AG04449 (cell line): Measurements from ENCODE around the gene PLXNA4.

Experiments
- CTCF ChIA-PET: fragments of 350-600 bp; formaldehyde crosslinking; extraction: SDS; loops from one replicate; lab custom pipeline; 2021; ENCODE audit warnings: antibody characterized with exemption; lab: Yijun Ruan, JAX
- POLR2A ChIA-PET: fragments of 400-600, 350-600 bp; formaldehyde crosslinking; extraction: SDS; loops from one replicate; lab custom pipeline; 2020; ENCODE audit warnings: antibody characterized with exemption, inconsistent platforms; lab: Yijun Ruan, JAX
- DNase-seq: peaks from one replicate; pipeline ENCODE4 v3.0.0-alpha.2; 2010; ENCODE audit warnings: low read depth, low spot score
- H3K4me3 ChIP-seq: 2 replicates; pipeline ENCODE4 v1.5.1; 2011; ENCODE audit warnings: low read depth, mild to moderate bottlenecking, control low read depth, low read length
- TF ChIP-seq, protein P1 (sequence below): IDR thresholded peaks from one replicate; pipeline ENCODE4 v1.5.1; 2011; ENCODE audit warnings: mild to moderate bottlenecking, moderate library complexity, low read length, control low read depth, inconsistent platforms; ENCODE audit not compliant: insufficient read depth; ENCODE audit errors: missing control alignments

Gene PLXNA4

DNA sequence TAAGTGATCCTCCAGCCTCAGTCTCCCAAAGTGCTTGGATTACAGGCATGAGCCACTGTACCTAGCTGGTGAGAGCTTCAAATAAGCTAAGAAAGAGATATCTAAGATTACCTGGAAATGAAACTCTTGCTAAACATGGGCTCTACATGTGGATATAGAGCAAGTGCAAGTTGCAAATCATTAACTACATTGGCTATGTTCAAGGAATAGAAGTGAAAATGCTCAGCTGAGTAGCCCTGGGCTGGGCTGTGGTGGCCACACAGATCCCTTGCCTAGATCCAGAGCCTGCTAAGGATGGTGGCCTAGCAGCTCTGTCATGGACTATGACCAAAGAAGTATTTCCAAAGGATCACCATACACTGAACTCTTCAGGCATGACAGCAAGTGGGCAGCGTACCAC lies 209.3 kb downstream of the PLXNA4 start:
- CTCF ChIA-PET: interaction anchor here (0.6 to 0.7 kb wide), 2 partner anchors 11 to 1848 kb away, joined by 3 read pairs; no protein-coding TSS in a partner anchor
- no peak overlapping the region for H3K4me3 ChIP-seq
- POLR2A ChIA-PET: no interaction called here
- no peak for DNase-seq
- TF ChIP-seq, protein P1, sequence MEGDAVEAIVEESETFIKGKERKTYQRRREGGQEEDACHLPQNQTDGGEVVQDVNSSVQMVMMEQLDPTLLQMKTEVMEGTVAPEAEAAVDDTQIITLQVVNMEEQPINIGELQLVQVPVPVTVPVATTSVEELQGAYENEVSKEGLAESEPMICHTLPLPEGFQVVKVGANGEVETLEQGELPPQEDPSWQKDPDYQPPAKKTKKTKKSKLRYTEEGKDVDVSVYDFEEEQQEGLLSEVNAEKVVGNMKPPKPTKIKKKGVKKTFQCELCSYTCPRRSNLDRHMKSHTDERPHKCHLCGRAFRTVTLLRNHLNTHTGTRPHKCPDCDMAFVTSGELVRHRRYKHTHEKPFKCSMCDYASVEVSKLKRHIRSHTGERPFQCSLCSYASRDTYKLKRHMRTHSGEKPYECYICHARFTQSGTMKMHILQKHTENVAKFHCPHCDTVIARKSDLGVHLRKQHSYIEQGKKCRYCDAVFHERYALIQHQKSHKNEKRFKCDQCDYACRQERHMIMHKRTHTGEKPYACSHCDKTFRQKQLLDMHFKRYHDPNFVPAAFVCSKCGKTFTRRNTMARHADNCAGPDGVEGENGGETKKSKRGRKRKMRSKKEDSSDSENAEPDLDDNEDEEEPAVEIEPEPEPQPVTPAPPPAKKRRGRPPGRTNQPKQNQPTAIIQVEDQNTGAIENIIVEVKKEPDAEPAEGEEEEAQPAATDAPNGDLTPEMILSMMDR: no peak

DNA sequence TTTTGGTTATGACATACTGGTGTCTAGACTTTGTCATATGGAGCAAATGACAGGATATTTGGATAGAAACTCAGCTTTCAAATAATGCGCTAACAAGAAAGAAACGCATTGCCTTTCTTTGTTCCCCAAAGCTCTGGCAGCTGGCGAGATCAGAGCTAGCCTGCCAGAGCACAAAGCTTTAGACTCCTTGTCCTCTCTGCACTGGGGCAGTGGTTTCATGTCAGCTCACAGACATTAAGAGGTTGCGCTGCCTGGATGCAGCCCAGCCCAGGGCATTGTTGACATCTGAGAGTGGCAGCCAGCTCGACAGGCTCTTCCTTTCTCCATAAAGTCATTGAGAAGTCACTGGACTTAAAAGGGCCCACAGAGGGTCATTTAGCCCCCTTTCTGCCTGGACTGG lies 212.0 kb downstream of the PLXNA4 start:
- H3K4me3 ChIP-seq: no peak overlapping the region
- CTCF ChIA-PET: no interaction called here
- TF ChIP-seq, protein P1: no peak
- POLR2A ChIA-PET: no interaction called here
- DNase-seq: no peak

DNA sequence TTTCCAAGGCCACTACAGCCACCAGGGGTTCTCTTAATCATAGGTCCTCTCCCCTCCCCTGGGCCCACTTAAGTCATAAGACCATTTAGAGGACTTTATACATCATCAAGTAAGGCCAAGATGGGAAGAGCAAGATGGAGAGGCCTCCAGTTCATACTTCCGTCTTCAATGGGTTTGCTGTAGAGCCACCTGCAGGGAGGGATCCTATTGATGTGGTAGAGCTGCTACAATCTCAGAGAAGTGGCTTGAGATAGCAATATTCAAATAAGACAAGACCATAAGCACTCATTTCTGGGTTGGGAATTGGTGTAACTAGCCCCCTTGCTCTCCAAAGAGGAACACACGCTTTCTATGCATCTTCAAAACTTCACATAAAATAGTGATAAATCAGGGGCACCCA lies 214.2 kb downstream of the PLXNA4 start:
- H3K4me3 ChIP-seq: no peak overlapping the region
- DNase-seq: no peak
- CTCF ChIA-PET: interaction anchor here (1.3 kb wide), 1 partner anchor 42 kb away, joined by 3 read pairs; no protein-coding TSS in a partner anchor
- POLR2A ChIA-PET: no interaction called here
- TF ChIP-seq, protein P1: no peak

DNA sequence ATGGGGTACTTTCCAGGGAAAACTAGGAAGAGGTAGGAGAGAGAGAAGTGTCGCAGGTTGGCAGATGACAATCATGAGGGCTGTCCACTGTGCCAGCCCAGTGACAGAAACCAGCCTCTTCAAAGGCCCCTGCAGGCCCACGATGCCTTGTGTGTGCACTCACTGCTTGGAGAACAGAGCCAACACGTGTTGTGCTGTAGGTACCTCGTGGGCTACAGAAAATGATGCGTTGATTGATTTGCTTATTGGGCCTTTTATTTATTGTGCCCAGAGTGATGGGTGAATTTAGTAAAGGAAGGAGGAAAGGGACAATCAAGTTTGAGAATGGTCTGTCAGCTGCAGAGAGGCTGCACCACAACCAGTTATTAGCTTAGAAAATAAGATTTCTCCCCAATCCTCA lies 215.1 kb downstream of the PLXNA4 start:
- H3K4me3 ChIP-seq: no peak overlapping the region
- no peak for DNase-seq
- ChIA-PET CTCF (no interaction called here), POLR2A (no interaction called here)
- TF ChIP-seq, protein P1: no peak

DNA sequence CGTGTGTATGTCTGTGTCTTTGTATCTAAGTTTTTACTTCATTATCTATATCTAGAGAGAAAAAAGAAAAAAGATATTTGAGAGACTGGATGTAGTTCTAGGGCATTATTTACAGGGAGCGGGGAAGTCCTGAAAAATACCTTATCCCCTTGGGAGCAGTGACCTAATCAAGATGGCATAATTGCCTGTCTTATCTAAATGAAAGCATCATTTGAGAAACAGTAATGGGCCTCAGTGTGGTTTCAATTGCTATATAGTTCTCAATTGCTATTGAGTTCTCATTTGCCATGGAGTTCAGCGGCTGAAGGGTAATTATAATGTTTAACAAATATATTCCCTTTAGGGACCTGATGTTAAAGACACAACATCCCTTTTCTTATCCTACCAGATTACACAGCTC lies 216.5 kb downstream of the PLXNA4 start:
- CTCF ChIA-PET: no interaction called here
- TF ChIP-seq, protein P1: no peak
- POLR2A ChIA-PET: no interaction called here
- DNase-seq: no peak
- no peak overlapping the region for H3K4me3 ChIP-seq

DNA sequence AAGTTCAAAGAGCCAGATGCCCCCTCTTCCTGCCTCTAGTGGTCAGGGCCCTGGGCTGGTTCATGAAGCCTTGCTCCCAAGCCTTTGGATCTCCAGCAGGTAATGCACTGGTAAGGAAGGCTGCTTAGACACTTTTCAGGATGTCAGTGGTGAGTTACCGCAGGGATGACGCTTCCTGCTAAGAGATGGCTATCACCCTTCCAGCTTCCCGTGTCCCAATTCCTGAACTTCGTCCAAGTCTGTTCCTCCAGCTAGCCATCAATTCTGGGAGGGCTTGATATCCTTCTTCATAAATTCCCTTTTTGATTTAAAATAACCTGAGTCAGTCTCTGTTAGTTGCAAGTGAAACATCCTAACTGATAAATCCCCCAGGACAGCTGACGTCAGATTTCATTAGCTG lies 221.2 kb downstream of the PLXNA4 start:
- no peak for DNase-seq
- ChIA-PET CTCF (no interaction called here), POLR2A (no interaction called here)
- TF ChIP-seq, protein P1: no peak
- H3K4me3 ChIP-seq: no peak overlapping the region
